GM23338 (cell line): Measurements from ENCODE around the gene ACCS. TPM values are rescaled to one million over a fixed set of nuclear protein-coding genes. Genes with fewer than 3 reads are reported as not detected.

Experiments
- ATAC-seq: fragments of 200-7000 bp; cut with Tn5 transposase; 3 replicates; pipeline ENCODE4 v1.9.1; 2020
- DNase-seq: peaks from one replicate; pipeline ENCODE4 v3.0.0-alpha.2; 2015; ENCODE audit warnings: low spot score
- H2AFZ ChIP-seq: fragments of 200-600 bp; sonication (generic); 2 replicates; pipeline ENCODE4 v1.8.0; 2016; ENCODE audit warnings: antibody characterized with exemption, mild to moderate bottlenecking, moderate library complexity
- H3F3A ChIP-seq: fragments of 200-600 bp; sonication (generic); replicated peaks from 2 replicates; pipeline ENCODE4 v1.8.0; 2017; ENCODE audit warnings: antibody characterized with exemption, mixed run types, low read depth
- H3K27ac ChIP-seq: fragments of 200-600 bp; sonication (generic); 2 replicates; pipeline ENCODE4 v1.6.1; 2016; ENCODE audit warnings: low read depth
- H3K27me3 ChIP-seq: fragments of 200-600 bp; sonication (generic); 2 replicates; pipeline ENCODE4 v1.8.0; 2016; ENCODE audit warnings: mild to moderate bottlenecking, mixed run types, moderate library complexity; ENCODE audit not compliant: insufficient read depth
- H3K36me3 ChIP-seq: fragments of 200-600 bp; sonication (generic); 2 replicates; pipeline ENCODE4 v1.8.0; 2016; ENCODE audit warnings: mild to moderate bottlenecking; ENCODE audit not compliant: insufficient read depth
- H3K4me1 ChIP-seq: fragments of 200-600 bp; sonication (generic); 2 replicates; pipeline ENCODE4 v1.8.0; 2016; ENCODE audit warnings: mild to moderate bottlenecking, moderate library complexity; ENCODE audit not compliant: insufficient read depth
- H3K4me2 ChIP-seq: fragments of 200-600 bp; sonication (generic); 2 replicates; pipeline ENCODE4 v1.7.1; 2017; ENCODE audit warnings: mixed run types
- H3K4me3 ChIP-seq: fragments of 200-600 bp; sonication (generic); 2 replicates; pipeline ENCODE4 v1.6.1; 2016; ENCODE audit warnings: mixed run types
- H3K79me2 ChIP-seq: fragments of 200-600 bp; sonication (generic); replicated peaks from 2 replicates; pipeline ENCODE4 v1.8.0; 2017; ENCODE audit warnings: mild to moderate bottlenecking; ENCODE audit not compliant: insufficient read depth
- H3K9me2 ChIP-seq: fragments of 200-600 bp; sonication (generic); 2 replicates; pipeline ENCODE4 v1.8.0; 2017; ENCODE audit not compliant: insufficient read depth
- H4K20me1 ChIP-seq: fragments of 200-600 bp; sonication (generic); replicated peaks from 2 replicates; pipeline ENCODE4 v1.8.0; 2017; ENCODE audit warnings: mild to moderate bottlenecking; ENCODE audit not compliant: insufficient read depth
- H3K27ac Mint-ChIP-seq: 2 replicates; pipeline ENCODE4 v1.8.0; 2020; ENCODE audit warnings: inconsistent platforms, mild to moderate bottlenecking, moderate library complexity, mixed read lengths
- H3K27me3 Mint-ChIP-seq: 3 replicates; pipeline ENCODE4 v1.8.0; 2022; ENCODE audit warnings: low read depth, mild to moderate bottlenecking, moderate library complexity, mixed read lengths, inconsistent platforms; ENCODE audit not compliant: insufficient read depth, poor library complexity
- H3K36me3 Mint-ChIP-seq: 3 replicates; pipeline ENCODE4 v1.8.0; 2021; ENCODE audit warnings: low read depth, mild to moderate bottlenecking, inconsistent platforms, moderate library complexity, mixed read lengths
- H3K4me1 Mint-ChIP-seq: 3 replicates; pipeline ENCODE4 v1.8.0; 2020; ENCODE audit warnings: mild to moderate bottlenecking, inconsistent platforms, mixed read lengths
- H3K4me3 Mint-ChIP-seq: 3 replicates; pipeline ENCODE4 v1.8.0; 2021; ENCODE audit warnings: moderate library complexity, mild to moderate bottlenecking, inconsistent platforms, mixed read lengths
- H3K9me3 Mint-ChIP-seq: 3 replicates; pipeline ENCODE4 v1.8.0; 2020; ENCODE audit warnings: moderate library complexity, mild to moderate bottlenecking, inconsistent platforms, mixed read lengths
- CREB1 ChIP-seq: fragments of 250-450 bp; sonication (Bioruptor Pico); IDR thresholded peaks from 2 replicates; pipeline ENCODE4 v1.5.0; 2020; ENCODE audit warnings: low read depth, mild to moderate bottlenecking, moderate library complexity
- EZH2 ChIP-seq: fragments of 200-600 bp; sonication (generic); IDR thresholded peaks from one replicate; pipeline ENCODE4 v1.8.0; 2017; ENCODE audit warnings: antibody characterized with exemption, mild to moderate bottlenecking, low read depth; ENCODE audit not compliant: unreplicated experiment
- STAT1 ChIP-seq: IDR thresholded peaks from one replicate; pipeline ENCODE4 v1.6.1; 2016; ENCODE audit warnings: antibody characterized with exemption; ENCODE audit not compliant: unreplicated experiment
- ZNF114 ChIP-seq: fragments of 250-450 bp; sonication (Bioruptor Pico); IDR thresholded peaks from 2 replicates; pipeline ENCODE4 v1.5.0; 2020; ENCODE audit warnings: mild to moderate bottlenecking, moderate library complexity
- ZNF331 ChIP-seq: fragments of 250-450 bp; sonication (Bioruptor Pico); IDR thresholded peaks from 2 replicates; pipeline ENCODE4 v1.5.0; 2020; ENCODE audit warnings: low read depth, mild to moderate bottlenecking, moderate library complexity
- polyA plus RNA-seq: library from polyadenylated mRNA; unstranded; fragments of >200 nt; fragmentation: Nextera tagmentation; extraction: Ambion mirVana; gene quantifications from 2 replicates; pipeline ENCODE4 v1.2.1, GENCODE V29; 2016
- total RNA-seq: library from RNA; depleted of rRNA; stranded (reverse); fragments of >200 nt; shearing (Covaris generic); gene quantifications from 2 replicates; pipeline ENCODE4 v1.2.3, GENCODE V29; 2014
- TF ChIP-seq, protein P1 (sequence below): fragments of 250-450 bp; sonication (Bioruptor Pico); IDR thresholded peaks from 2 replicates; pipeline ENCODE4 v1.5.0; 2020; ENCODE audit warnings: mild to moderate bottlenecking, moderate library complexity

ACCS gene
- total and polyA plus RNA-seq, 2 experiments from 2014 or later, result 3.6 to 6.6 TPM

DNA sequence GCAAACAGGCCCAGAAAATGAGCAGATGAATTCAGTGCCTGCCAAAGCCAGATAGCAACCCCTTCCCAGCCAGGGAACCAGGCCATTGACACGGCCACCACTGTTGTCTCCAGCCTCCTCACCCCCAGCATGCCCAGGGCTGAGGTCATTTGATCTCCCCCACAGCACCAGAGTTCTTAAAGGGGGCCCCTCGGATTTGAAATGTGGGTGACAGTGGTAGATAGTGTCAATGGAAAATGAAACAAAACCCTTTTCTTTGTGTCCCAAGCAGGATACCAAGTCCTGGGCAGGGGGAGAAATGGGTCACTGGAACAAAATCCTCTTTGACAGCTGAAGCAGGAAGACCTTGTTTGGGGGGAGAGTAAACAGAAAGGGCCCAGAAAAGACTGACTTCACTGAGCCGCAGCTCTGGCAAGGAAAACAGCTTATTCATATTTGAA lies 32.6 kb upstream of the ACCS start (continued):
- no peak for TF ChIP-seq STAT1
- TF ChIP-seq, protein P1, sequence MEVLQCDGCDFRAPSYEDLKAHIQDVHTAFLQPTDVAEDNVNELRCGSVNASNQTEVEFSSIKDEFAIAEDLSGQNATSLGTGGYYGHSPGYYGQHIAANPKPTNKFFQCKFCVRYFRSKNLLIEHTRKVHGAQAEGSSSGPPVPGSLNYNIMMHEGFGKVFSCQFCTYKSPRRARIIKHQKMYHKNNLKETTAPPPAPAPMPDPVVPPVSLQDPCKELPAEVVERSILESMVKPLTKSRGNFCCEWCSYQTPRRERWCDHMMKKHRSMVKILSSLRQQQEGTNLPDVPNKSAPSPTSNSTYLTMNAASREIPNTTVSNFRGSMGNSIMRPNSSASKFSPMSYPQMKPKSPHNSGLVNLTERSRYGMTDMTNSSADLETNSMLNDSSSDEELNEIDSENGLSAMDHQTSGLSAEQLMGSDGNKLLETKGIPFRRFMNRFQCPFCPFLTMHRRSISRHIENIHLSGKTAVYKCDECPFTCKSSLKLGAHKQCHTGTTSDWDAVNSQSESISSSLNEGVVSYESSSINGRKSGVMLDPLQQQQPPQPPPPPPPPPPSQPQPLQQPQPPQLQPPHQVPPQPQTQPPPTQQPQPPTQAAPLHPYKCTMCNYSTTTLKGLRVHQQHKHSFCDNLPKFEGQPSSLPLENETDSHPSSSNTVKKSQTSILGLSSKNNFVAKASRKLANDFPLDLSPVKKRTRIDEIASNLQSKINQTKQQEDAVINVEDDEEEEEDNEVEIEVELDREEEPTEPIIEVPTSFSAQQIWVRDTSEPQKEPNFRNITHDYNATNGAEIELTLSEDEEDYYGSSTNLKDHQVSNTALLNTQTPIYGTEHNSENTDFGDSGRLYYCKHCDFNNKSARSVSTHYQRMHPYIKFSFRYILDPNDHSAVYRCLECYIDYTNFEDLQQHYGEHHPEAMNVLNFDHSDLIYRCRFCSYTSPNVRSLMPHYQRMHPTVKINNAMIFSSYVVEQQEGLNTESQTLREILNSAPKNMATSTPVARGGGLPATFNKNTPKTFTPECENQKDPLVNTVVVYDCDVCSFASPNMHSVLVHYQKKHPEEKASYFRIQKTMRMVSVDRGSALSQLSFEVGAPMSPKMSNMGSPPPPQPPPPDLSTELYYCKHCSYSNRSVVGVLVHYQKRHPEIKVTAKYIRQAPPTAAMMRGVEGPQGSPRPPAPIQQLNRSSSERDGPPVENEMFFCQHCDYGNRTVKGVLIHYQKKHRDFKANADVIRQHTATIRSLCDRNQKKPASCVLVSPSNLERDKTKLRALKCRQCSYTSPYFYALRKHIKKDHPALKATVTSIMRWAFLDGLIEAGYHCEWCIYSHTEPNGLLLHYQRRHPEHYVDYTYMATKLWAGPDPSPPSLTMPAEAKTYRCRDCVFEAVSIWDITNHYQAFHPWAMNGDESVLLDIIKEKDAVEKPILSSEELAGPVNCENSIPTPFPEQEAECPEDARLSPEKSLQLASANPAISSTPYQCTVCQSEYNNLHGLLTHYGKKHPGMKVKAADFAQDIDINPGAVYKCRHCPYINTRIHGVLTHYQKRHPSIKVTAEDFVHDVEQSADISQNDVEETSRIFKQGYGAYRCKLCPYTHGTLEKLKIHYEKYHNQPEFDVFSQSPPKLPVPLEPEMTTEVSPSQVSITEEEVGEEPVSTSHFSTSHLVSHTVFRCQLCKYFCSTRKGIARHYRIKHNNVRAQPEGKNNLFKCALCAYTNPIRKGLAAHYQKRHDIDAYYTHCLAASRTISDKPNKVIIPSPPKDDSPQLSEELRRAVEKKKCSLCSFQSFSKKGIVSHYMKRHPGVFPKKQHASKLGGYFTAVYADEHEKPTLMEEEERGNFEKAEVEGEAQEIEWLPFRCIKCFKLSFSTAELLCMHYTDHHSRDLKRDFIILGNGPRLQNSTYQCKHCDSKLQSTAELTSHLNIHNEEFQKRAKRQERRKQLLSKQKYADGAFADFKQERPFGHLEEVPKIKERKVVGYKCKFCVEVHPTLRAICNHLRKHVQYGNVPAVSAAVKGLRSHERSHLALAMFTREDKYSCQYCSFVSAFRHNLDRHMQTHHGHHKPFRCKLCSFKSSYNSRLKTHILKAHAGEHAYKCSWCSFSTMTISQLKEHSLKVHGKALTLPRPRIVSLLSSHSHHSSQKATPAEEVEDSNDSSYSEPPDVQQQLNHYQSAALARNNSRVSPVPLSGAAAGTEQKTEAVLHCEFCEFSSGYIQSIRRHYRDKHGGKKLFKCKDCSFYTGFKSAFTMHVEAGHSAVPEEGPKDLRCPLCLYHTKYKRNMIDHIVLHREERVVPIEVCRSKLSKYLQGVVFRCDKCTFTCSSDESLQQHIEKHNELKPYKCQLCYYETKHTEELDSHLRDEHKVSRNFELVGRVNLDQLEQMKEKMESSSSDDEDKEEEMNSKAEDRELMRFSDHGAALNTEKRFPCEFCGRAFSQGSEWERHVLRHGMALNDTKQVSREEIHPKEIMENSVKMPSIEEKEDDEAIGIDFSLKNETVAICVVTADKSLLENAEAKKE (CRISPR knock-in tag), result no peak

GRCh38 chr11:44033856-44034255 lies 32.2 kb upstream of the ACCS start:
- H3K36me3 Mint-ChIP-seq, result no peaks in the 10 kb centered on the region; the same call in 2 of the 3 replicates
- Histone ChIP-seq H3K27me3 (no peaks in the 10 kb centered on the region), H3F3A (no peaks in the 10 kb centered on the region), H3K36me3 (no peaks in the 10 kb centered on the region), H4K20me1 (no peaks in the 10 kb centered on the region), H2AFZ (no peak overlapping the region), H3K9me2 (no peaks in the 10 kb centered on the region), H3K79me2 (no peaks in the 10 kb centered on the region), H3K27ac (no peak overlapping the region), H3K4me2 (no peak overlapping the region), H3K4me3 (no peak overlapping the region), H3K4me1 (peaks cover 15% of the 10 kb centered on the region)
- H3K9me3 Mint-ChIP-seq, result no peaks in the 10 kb centered on the region
- H3K4me3 Mint-ChIP-seq, result no peak overlapping the region
- TF ChIP-seq, protein P1 (CRISPR knock-in tag), result no peak
- TF ChIP-seq ZNF331 (CRISPR knock-in tag) (no peak), CREB1 (CRISPR knock-in tag) (no peak), EZH2 (no peak), ZNF114 (CRISPR knock-in tag) (no peak)
- ATAC-seq (no peak), DNase-seq (no peak)
- peaks cover 17% of the 10 kb centered on the region for H3K4me1 Mint-ChIP-seq
- no peak overlapping the region for H3K27ac Mint-ChIP-seq
- peaks cover 10% of the 10 kb centered on the region for H3K27me3 Mint-ChIP-seq
